Measurements from ENCODE around the gene MMAB.

DNA sequence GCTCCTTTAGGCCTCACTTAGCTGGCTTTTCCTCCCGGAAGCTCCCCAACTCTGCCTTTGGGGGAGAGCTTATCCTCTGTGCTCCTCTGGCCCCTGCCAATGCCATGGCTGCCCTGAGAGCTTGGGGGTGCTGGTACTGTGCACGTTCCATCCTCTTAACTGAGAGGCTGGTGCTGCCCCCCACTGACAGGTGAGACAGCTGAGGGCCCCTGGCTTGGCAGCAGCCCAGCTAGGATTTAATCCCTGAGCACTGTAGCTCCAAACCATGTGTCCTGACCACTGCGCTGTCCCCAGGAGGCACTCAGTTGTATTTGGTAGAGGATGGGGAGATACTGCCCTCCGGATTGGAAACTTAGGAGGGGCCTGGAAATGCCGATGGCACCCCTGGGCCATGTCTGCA lies 49.8 kb downstream of the MMAB start:
- TF ChIP-seq, protein P1, sequence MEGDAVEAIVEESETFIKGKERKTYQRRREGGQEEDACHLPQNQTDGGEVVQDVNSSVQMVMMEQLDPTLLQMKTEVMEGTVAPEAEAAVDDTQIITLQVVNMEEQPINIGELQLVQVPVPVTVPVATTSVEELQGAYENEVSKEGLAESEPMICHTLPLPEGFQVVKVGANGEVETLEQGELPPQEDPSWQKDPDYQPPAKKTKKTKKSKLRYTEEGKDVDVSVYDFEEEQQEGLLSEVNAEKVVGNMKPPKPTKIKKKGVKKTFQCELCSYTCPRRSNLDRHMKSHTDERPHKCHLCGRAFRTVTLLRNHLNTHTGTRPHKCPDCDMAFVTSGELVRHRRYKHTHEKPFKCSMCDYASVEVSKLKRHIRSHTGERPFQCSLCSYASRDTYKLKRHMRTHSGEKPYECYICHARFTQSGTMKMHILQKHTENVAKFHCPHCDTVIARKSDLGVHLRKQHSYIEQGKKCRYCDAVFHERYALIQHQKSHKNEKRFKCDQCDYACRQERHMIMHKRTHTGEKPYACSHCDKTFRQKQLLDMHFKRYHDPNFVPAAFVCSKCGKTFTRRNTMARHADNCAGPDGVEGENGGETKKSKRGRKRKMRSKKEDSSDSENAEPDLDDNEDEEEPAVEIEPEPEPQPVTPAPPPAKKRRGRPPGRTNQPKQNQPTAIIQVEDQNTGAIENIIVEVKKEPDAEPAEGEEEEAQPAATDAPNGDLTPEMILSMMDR (IDR thresholded peaks at IDR 0.05; ENCODE audit: extremely low read depth in 1 of 2, insufficient read depth in 1 of 2, low read depth in 1 of 2, low read length in 2 of 2) = no peak
- TF ChIP-seq JUN (IDR thresholded peaks at IDR 0.05; ENCODE audit: borderline replicate concordance, insufficient read depth, insufficient read length, low read depth) = no peak
- no peak for TF ChIP-seq POLR2AphosphoS5 (IDR thresholded peaks at IDR 0.05; ENCODE audit: insufficient read depth, low read depth, low read length)
- TF ChIP-seq POLR2A (IDR thresholded peaks at IDR 0.05; ENCODE audit: low read depth, low read length) = no peak
- TF ChIP-seq EZH2 (IDR thresholded peaks at IDR 0.05; ENCODE audit: borderline replicate concordance, low read depth, low read length, severe bottlenecking) = no peak
- TF ChIP-seq FOS (IDR thresholded peaks at IDR 0.05; ENCODE audit: borderline replicate concordance, insufficient read depth, low read length) = no peak
- no peak for TF ChIP-seq MYC (IDR thresholded peaks at IDR 0.05; ENCODE audit: low read depth, low read length)
- TF ChIP-seq, protein P2, sequence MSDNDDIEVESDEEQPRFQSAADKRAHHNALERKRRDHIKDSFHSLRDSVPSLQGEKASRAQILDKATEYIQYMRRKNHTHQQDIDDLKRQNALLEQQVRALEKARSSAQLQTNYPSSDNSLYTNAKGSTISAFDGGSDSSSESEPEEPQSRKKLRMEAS (IDR thresholded peaks at IDR 0.05; ENCODE audit: insufficient read depth, insufficient read length) = no peak
- no peak for TF ChIP-seq GATA2 (IDR thresholded peaks at IDR 0.05; ENCODE audit: insufficient read depth, insufficient read length, low read depth, low read length)

Data from endothelial cell of umbilical vein (primary cell).